GM18498 (cell line): Measurements from ENCODE around the gene FYN.

Experiments used
- ATAC-seq: cut with Tn5 transposase; IDR thresholded peaks from one replicate; pipeline ENCODE4 v1.9.1; 2021; ENCODE audit warnings: mild to moderate bottlenecking, moderate library complexity; ENCODE audit not compliant: unreplicated experiment

The FYN gene

DNA sequence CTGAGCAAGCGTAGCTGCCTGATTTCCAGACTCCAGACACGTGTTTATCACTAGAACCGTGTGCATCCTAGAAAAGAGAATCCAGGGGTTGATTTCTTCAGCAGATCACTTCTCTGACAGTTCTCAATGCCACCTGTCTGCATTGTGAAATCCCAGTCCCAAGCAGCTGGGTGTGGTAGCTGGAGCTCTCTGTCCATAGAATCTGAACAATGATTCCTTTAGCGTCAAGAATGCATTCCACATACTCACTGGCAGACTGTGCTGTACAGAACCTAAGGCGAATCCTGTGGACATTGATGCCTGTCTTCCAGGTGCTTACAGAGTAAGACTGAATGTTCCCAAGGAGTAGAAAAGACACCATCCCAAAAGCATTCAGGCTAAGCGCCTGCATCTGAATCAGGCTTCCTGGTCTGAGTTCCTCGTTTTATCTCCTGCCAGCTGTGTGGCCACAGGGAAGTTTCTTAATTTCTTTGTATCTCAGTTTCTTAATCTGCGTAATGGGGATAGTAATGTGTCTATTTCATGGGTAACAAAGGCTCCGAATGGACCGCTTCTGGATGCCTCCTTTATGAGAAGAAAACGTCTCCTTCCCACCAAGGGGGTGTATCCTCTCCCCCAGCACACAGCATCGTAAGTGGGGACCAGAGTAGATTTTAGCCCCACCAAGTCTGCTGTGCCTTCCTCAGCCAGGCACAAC lies 257.2 kb downstream of the FYN start:
- ATAC-seq: no peak

DNA sequence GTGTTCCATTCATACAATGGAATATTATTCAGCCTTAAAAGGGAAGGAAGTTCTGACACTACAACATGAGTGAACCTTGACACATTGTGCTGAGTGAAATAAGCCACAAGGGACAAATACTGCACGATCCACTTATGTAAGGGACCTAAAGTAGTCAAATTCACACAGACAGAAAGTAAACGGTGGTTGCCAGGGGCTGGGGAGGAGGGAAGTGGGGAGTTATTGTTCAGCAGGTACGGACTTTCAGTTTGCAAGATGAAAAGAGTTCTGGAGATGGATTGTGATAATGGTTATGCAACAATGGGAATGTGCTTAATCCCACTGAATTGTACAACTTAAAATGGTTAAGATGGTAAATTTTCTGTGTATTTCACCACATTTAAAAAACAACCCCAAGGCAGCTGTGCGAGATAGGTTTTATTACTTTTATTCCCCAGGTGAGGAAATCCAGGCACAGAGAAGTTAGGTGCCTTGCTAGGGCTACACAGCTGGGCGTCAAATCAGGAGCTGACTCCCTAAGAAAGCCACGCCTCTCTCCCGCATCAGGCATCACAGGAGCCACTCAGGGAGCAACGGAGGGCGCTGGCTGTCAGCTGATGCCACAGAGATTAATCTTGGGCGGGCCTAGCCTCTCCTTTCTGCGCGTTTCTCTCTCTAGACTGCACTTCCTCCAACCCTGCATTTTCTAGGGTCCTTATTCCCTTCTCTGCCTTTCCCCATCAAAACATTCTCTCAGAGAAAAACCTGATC lies 258.2 kb downstream of the FYN start:
- no peak for ATAC-seq

DNA sequence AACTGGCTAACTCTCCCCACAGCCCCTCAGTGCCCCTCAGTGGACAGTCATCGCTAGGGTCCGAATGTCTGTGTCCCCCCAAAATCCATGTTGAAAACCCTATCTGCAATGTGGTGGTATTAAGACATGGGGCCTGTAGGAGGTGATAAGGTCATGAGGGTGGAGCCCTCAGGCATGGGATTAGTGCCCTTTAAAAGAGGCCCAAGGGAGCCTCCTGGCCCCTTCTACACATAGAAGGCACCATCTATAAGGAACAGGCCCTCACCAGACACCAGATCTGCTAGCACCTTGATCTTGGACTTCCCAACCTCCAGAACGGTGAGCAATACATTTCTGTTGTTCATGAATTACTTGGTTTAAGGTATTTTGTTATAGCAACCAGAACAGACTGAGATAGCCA lies 260.9 kb downstream of the FYN start:
- ATAC-seq: no peak

DNA sequence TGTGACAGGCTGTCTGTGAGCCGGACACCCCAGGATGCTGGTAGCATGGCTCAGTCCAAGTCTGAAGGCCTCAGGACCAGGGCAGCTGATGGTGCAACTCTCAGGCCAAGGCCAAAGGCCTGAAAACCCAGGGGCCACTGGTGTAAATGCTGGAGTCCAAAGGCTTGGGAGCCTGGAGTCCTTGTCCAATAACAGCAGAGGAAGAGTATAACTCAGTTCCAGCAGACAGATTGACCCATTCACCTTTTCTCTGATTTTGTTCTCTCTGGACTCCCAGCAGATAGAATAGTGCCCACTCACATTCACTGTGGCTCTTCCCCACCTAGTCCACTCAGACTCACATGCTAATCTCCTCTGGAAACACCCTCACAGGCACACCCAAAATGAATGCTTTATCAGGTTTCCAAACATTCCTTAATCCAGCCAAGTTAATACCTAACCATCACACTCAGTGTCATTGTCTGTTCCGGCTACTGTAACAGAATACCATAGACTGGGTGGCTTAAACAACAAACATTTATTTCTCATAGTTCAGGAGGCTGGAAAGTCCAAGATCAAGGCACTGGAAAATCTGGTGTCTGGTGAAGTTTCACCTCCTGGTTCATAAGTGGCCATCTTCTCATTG lies 262.6 kb downstream of the FYN start:
- ATAC-seq: no peak
